GM10266 (cell line): ENCODE data around the gene NFILZ.
"Not testable (repeated sequence)": the region's sequence is repeated elsewhere in the genome, so short reads cannot be mapped to it uniquely, and the experiment has no call there.

Source experiments
- DNase-seq: peaks from one replicate; pipeline ENCODE4 v3.0.0; 2012; ENCODE audit errors: extremely low spot score
- CTCF ChIP-seq: IDR thresholded peaks from 2 replicates; pipeline ENCODE4 v1.5.1; 2012; ENCODE audit warnings: mild to moderate bottlenecking, low read depth; ENCODE audit not compliant: control insufficient read depth, insufficient read depth; ENCODE audit errors: missing control alignments

NFILZ gene

GRCh38 chr19:8631425-8631819 is 989 bp downstream of the NFILZ start:
- TF ChIP-seq CTCF, result no peak
- DNase-seq, result no peak

- TF ChIP-seq CTCF, result no peak
- no peak for DNase-seq
Measured at GRCh38 chr19:8635422-8635821, 5.0 kb downstream of the NFILZ start.

- DNase-seq, result not testable (repeated sequence)
Measured at GRCh38 chr19:8637070-8637469, 6.6 kb downstream of the NFILZ start.

- TF ChIP-seq CTCF, result no peak
- DNase-seq, result no peak
Measured at GRCh38 chr19:8638078-8638619, 7.7 kb downstream of the NFILZ start.

GRCh38 chr19:8639821-8640401 is 9.5 kb downstream of the NFILZ start:
- no peak for DNase-seq
- no peak for TF ChIP-seq CTCF

GRCh38 chr19:8640402-8641004 is 10.1 kb downstream of the NFILZ start:
- no peak for TF ChIP-seq CTCF
- DNase-seq, result no peak

- no peak for DNase-seq
- TF ChIP-seq CTCF, result no peak
Measured at GRCh38 chr19:8641221-8641907, 10.9 kb downstream of the NFILZ start.
